Occipital lobe (tissue), 2 donors: ENCODE measurements around the gene CNKSR3. TPM values are rescaled to one million over a fixed set of nuclear protein-coding genes. Genes with fewer than 3 reads are reported as not detected.

Source experiments
- DNase-seq: peaks from one replicate; lab custom pipeline; 2025; lab: John Stamatoyannopoulos, UW
- total RNA-seq: library from RNA; depleted of rRNA; stranded (reverse); fragments of >200 nt; gene quantifications from one replicate; pipeline ENCODE4 v1.2.3, GENCODE V29; 2014

The CNKSR3 gene
- total RNA-seq, 1 donor from 2014 or later, result 3.0 TPM

DNA sequence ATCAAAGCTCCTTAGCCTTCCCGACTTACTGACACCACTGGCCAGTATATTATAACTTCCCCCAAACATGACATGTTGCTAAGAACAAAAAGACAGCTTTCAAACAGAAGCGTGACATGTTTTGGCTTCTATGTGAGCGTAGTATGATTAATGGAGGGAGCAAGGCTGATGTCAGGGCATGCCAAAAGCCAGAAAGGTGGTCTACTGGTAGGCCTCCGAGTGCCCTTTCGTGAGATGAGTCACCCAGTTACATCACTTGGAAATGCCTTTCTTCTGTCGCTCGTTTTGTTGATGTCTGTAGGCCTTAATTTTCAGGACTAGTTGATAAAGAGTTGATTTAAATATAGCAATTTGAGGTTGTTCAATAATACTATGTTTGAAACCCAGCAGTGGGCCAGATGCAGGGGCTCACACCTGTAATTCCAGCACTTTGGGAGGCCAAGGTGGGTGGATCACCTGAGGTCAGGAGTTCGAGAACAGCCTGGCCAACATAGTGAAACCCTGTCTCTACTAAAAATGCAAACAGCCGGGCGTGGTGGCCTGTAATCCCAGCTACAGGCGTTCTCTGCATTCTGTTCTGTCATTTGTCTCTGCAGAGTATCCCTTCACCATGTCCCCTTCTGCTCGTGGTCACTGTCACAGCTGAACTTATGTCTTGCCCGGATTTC lies 53.3 kb downstream of the CNKSR3 start:
- no peak for DNase-seq

DNA sequence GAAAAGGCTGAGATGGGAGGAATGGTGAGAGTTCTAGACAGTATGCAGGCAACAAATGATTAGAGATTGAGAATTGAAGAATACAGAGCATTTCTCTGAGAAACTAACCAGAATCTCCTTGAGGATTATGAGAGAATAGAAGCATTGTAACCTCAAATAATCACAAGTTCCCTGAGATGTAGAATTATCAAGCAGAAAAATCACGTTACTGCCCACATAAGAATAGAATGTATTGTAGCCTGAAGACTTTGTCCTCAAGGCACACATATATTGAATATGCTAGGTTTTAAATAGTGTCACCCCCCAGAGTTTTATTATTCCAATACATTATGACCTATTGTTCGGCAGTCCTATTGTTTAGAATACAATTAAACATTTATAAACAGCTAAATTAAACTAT lies 57.2 kb downstream of the CNKSR3 start:
- DNase-seq, result no peak

DNA sequence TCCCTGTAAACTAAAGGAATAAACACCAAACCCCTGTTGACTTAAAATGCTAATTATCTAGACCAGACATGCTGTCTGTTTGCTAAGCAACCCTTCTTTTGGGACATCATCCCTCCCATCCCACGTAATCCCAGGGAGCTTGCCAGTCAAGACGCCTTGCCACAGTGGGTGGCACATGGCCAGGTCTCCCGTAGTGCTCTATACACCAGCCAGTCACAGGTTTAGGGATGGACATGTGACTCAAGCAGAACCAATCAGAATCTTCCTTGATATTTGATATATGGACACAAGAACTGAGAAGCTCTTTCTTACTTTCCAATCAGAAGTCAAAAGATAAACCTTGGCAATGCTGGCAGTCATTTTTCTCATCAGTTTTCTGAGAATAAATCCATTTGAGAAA lies 60.0 kb downstream of the CNKSR3 start:
- no peak for DNase-seq

DNA sequence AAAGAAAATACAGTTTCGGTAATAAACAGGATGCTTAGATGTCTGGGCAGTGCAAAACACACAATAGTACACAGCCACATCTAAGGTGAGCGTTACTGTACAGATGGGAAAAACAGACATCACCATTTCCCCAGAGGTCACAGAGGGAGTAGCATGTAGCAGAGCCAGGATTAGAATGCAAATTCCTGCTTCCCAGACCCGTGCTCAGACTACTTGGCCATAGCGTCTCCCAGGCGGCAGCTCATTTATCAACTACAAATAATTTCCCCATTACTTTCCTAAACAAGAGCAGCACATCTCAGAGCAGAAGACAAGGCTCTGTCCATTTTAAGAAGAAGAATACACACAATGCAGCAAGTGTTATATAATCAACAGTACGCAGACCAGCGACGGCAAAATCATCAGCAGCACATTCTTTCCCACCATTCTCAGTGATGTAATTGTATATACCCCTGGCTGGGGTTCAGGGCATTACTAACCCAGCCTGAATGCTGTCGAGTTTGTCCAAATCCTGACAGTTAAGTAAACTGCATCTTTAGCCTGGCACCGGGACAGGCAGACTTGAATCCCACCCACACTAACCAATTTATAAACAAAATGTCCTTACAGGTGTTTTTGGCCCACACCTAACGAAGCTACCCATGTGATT lies 61.9 kb downstream of the CNKSR3 start:
- DNase-seq, result no peak

DNA sequence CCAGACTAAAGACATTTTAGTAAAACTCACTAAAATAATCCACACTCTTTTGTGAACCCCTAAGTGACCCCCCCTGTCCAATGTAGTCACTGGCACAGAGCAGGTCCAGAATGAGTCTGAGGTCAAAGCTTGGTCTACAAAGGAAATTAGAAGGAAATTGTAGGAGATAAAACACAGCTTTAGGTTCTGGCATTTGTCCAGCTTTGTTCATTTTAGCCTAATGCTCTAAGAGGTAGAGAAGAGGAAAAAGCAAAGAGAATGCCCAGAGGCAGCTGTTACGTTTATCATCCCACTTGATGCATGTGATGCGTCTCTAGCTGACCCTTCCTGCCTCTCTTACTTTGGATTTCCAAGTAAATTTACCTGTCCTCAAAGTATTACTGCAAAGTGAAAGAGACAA lies 62.5 kb downstream of the CNKSR3 start:
- no peak for DNase-seq

DNA sequence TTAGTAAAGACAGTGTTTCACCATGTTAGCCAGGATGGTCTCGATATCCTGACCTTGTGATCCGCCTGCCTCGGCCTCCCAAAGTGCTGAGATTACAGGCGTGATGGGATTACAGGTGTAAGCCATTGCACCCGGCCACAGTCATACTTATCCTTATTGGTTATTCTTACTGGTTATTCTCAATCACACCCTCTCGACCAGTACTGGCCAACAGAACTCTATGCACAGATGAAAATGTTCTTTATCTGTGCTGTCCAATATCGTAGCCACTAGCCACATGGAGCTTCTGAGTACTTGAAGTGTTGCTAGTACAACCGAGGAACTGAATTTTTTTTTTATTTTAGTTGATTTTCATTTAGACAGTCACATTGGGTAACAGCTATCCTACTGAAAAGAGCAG lies 63.5 kb downstream of the CNKSR3 start:
- DNase-seq, result no peak

DNA sequence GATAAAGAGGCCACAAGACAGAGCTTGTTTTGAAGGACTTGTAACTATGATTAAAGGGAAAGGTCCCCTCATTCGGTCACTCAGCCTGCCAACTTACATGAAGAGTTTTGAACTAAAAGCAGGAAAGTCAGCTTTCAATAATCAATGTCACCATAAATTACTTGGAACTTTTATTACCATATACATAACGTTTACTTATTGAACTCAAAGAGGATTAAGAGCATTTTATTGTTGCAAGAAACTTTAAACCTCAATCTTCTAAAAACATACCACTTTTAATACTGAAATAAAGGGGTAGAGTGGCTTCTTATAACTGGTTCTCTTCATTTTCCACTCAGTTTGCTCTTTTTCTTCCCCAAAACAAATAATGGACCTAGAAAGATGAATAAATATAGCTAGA lies 65.1 kb downstream of the CNKSR3 start:
- no peak for DNase-seq

DNA sequence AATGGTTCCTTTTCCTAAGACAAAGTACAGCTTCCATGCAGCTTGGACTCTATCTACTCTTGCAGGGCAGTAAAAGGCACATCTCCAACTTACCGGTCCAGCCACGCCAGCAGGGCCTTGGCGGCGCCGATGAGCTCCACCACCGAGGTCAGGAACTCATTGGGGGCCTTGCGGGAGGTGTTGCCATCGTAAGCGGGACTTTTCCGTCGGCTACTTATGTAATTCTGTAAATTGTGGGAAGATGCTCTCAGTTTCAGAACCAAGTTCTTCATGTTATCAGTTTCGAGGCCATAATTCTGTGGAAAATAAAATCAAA lies 68.5 kb downstream of the CNKSR3 start:
- DNase-seq, result no peak

DNA sequence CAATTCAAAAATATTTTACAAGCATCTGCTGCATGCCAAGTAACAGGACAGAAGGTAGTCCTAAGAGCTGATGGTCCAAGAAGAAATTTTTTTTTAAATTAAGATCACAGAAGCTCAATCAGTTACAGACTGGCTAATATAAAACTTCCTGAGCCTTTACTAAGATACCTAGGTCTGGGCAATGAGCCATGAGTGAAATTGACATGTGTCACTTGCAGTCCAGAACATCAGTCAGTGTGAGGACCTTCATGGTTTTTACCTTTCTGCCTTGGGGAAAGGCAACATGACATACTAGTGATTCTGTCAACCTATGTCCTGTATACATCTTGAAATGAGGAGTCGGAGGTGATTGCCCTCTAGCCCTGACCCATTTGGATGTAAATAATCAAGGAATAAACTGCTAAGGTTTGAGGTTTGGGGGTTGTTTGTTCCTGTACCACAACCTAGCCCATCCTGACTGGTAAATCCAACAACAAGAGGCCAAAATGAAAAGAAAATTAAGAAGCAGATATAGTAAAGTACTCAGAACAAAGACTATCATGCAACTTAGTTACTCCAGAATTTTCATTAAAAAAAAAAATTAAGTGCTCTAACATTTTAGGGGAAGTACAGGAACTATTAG lies 70.0 kb downstream of the CNKSR3 start:
- DNase-seq, result no peak

DNA sequence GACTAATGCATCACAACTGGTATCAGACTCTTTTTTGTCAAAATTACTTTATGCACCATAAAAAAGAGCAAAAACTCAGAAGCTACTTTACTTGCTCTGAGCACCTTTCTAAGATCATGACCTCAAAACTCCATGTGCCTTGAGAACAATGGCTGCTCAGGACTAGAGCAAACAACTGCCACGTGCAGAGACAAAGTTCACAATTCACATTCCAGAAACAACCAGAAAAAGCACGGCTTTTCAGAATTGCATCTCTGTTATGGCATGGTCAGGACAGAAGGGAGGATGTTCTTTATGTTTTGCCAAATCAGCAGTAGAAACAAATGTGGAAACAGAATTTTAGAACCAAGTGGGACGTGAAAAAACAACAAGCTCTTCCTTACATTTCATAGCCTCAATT lies 70.5 kb downstream of the CNKSR3 start:
- no peak for DNase-seq

DNA sequence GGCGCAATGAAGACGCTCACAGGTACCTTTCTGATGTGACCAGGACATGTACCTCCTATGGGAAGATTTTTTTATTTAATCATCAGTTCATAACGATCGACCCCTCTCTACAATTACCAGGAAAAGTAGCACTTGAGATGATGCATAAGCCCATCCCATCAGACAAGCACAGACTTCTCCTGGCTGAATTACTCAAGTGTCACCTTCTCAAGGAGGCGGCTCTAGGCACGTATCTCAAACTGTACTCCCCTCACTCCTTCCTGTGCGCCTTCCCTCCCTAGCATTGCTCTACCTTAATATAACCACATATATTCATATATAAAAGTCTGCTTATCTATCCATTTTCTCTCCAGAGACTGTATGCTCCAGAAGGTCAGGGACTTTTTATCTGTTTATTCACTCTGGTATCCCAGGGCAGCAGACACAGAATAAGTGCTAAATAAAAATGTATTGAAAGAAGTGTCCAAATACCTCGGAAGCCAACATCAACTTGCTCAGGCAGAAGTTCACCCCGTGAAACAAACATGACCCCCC lies 71.5 kb downstream of the CNKSR3 start:
- DNase-seq, result no peak

DNA sequence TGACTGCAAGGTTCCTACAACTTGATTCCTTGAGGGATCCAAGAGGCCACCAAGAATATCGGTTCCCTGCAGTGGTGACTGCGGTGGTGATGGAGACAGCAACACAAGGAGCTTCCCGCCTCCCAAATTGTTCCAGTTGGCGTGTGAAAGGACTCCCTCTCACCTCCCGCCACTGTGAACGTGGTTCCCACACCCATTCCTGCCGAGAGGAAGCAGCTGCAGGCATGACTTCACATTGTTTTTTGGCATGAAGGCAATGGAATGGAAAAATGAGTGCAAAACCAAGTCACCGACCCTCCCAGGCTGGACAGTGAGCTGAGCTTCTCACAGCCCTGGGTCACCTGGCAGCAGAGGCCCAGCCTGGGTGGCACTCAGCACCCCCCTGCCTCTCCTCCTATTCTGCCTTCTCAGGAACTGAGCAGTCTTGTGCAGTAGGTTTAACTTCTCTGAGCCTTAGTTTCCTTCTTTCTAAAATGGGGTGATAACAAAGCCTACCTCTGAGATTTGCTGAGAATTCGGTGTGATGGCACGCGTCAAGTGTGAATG lies 75.0 kb downstream of the CNKSR3 start:
- no peak for DNase-seq

DNA sequence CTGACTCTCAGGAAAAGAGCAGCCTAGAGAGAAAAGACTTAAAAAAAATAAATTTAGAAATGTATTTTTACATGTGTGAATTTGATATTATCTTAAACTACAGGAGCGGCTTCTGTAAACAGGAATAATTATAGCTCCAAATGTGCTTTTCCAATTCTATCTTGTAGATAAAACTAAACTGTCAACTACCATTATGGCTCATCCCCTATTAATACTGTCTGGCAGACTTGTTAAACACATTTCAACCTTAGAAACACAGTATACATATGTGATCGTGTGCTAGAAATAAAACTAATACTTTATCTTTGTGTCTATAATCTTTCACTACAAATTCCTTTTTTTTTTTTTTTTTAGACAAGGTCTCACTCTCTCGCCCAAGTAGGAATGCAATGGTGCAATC lies 75.8 kb downstream of the CNKSR3 start:
- DNase-seq, result no peak

DNA sequence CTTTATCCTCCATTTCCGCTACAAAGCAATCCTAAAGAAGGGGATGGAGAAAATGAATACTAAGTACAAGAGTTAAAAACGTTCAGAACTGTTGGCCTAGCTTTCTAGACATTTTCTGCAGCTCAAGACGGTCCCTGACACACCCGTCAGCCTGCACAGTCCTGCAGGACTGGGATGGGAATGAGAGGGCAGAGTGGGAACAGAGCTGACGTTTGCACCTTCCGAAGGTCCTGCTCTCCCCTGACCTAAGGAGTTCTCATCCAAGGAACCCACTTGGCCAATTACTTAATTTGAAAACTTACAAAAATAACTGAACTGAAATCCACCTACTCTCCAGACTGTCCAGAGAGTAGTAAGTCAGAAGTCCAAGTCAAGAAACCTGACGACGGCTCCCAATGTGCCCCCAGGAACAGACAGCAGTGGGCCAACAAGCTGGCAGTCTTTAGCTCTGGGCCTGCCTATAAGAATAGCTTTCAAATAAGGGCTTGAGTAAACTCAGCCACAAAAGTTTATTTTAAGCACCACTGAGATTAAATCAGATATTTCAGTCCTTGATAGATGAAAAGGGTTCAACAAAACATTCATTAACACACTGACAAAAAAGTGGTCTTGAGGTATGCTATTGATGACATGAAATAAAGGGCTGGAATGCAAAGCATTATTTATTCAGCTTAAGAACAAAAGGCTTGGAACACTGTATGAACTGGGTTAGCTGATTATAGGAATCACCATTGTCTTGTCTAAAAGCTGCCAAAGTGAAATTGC lies 76.8 kb downstream of the CNKSR3 start:
- DNase-seq, result no peak

DNA sequence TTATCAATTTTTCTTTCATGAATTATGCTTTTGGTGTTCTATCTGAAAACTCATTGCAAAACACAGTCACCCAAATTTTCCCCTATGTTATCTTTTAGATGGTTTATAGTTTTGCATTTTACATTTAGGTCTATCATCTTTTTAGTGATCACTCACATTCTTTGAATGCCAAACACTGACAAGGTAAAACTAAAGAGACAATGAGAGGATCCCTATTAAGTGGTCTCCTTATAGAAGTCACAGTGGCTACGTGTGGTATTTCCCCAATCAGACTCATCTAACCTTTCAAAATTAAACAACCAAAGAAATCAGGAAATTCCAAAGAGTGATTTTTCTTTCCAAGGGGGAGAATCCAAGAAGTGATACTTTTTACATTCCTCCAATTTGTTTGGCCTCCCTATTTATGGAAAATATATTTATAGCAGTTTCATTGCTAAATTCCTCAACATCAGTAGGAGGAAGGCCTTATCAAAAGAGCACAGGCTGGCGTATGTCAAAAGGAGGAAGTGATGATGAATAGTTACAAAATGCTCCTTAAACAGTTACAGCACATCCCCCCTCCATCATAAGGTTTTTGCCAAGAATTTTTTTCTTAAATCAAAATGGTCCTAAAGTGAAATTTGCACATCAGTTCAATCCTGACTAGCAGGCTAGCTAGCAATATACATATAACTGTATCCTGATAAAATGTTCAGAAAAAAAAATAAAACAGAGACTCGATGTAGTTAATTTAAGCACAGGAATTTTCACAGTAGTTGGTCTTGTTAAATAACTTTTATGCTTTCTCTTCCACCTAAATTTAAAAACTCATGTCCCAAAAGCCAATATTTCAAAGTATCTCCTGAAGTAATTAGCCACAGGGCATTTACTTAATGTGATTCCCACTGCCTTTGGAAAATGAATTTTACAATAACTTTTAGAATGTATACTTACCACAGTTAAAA lies 77.7 kb downstream of the CNKSR3 start:
- no peak for DNase-seq

DNA sequence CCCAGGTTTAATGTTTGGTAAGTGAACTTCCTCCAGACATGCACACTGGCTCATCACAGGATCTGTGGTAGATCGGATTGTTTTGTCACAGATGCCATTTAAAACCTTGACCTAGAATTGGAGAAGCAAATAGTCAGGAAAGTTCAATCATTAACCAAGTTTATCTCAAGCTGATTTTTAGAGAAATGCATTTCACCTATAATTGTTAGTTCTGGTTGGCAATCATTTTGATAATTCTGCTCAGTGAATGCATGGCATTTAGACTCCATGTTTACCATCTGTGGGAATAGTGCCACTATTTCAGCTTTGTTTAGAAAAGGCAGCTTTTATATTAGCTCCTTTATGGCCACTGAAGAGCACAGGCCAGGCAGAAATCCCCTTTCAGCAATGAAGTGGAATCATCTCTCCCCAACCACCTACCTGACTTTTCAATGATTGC lies 80.0 kb downstream of the CNKSR3 start:
- DNase-seq, result no peak

DNA sequence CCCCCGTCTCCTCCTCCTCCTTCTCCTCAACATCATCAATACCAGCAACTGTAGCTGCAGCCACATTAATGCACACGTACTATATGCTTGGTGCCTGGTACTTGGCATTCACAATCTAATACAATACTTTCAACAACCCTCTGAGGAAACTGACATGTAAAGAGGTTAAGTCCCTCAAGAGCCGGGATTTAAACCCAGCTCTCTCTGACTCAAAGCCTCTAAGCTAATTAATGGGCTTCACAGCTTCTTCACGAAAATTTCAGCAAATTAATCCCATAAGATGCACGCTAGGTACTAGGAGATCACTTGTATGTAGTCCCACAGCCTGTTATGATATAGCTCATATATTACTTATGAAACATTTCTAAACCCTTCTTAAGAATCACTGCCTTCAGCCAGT lies 80.8 kb downstream of the CNKSR3 start:
- no peak for DNase-seq

DNA sequence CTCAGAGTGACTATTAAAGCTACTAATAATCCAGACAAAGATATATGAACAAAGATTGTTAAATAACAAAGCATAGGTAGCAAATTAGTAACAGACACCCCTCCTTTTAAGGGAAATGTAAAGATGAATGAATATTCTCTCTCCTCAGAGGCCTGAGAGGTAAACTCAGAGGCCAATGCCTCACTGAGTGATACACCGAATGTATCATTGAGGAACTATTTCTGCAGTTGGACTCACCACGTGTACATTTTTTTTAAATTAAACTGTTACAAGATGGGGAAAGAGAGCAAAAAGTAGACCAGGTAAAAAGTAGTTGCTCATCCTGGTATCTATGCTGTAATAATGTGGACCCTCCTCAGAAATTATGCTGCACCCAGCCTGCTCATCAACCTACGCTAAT lies 81.6 kb downstream of the CNKSR3 start:
- DNase-seq, result no peak

DNA sequence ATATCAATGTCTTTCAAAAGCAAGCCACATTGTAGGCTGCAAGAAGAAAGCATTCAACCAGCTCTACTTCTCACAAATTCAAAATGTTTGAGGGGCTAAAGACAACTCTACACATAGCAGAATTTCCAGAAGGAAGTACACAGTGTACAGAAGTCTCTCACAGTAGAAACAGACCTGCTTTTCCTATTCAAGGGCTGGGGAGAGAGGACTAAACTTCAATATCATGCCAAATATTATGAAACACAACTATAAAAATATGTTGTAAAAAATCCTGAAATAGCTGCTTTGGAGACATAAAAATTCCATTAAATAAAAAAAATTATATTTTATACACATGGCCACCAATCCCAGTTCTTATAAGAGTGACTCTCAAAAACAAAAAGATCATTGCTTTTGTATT lies 83.0 kb downstream of the CNKSR3 start:
- no peak for DNase-seq

DNA sequence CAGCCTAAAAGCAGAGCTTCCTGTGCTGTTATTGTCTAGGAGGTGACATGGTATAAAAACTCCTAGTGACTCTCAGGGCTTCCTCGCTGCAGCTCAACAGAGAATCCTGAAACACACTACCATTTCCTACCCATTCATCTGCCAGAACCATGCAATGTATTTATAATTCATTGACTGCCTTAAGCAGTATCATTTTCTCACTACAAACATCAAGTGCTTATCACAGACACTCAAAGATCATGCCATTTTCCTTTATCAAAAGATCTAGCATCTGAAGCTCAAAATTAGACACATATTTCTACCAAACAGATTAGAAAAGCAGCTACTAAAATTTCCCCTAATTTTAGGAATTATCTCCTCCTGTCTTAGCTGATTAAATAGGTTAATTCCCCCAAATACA lies 83.5 kb downstream of the CNKSR3 start:
- no peak for DNase-seq

DNA sequence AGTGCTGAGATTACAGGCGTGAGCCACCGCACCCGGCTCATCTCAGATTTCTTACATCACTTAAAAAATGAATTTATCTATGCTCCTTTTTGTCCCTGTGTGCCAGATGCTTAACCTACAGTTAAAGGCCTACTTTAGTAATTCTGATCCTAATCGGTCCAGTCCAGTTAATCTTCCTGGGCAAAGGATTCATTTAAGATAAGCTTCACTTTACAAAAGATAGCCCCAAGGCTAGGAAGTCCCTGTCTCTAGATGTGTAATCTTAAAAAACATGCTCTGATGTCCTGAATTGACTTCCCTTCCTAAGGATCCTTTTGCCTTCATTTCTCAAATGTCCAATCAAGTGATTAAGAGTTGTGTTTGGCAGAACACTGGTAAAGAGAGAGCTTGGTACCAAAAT lies 85.5 kb downstream of the CNKSR3 start:
- no peak for DNase-seq
